GM20000 (cell line): ENCODE results near the gene ATXN3L.

ENCODE experiments used
- DNase-seq: peaks from one replicate; pipeline ENCODE4 v3.0.0; 2012; ENCODE audit warnings: low spot score
- CTCF ChIP-seq: IDR thresholded peaks from 2 replicates; pipeline ENCODE4 v1.5.1; 2012; ENCODE audit warnings: mild to moderate bottlenecking, control low read depth; ENCODE audit errors: extremely low read depth, missing control alignments

Gene ATXN3L

GRCh38 chrX:13338996-13339515, 19.2 kb upstream of the ATXN3L start:
- TF ChIP-seq CTCF: no peak
- DNase-seq: no peak

- no peak for DNase-seq
- no peak for TF ChIP-seq CTCF
Observed at GRCh38 chrX:13334491-13334890, 14.6 kb upstream of the ATXN3L start.

- no peak for TF ChIP-seq CTCF
- no peak for DNase-seq
Observed at GRCh38 chrX:13330446-13330845, 10.6 kb upstream of the ATXN3L start.

- no peak for DNase-seq
- no peak for TF ChIP-seq CTCF
Observed at GRCh38 chrX:13327666-13328065, 7.8 kb upstream of the ATXN3L start.

GRCh38 chrX:13323241-13323640, 3.4 kb upstream of the ATXN3L start:
- TF ChIP-seq CTCF: no peak
- DNase-seq: no peak

GRCh38 chrX:13317366-13317765, 2.5 kb downstream of the ATXN3L start:
- TF ChIP-seq CTCF: no peak
- DNase-seq: no peak

- DNase-seq: no peak
- no peak for TF ChIP-seq CTCF
Observed at GRCh38 chrX:13311560-13311959, 8.3 kb downstream of the ATXN3L start.
